Measurements from ENCODE around the gene ZNF639. TPM values are rescaled to one million over a fixed set of nuclear protein-coding genes. Genes with fewer than 3 reads are reported as not detected.
A peak's percentile ranks its signal among the peaks of the same experiment; 100 is the strongest.
"Not testable (repeated sequence)": the region's sequence is repeated elsewhere in the genome, so short reads cannot be mapped to it uniquely, and the experiment has no call there.

ZNF639 gene, protein sequence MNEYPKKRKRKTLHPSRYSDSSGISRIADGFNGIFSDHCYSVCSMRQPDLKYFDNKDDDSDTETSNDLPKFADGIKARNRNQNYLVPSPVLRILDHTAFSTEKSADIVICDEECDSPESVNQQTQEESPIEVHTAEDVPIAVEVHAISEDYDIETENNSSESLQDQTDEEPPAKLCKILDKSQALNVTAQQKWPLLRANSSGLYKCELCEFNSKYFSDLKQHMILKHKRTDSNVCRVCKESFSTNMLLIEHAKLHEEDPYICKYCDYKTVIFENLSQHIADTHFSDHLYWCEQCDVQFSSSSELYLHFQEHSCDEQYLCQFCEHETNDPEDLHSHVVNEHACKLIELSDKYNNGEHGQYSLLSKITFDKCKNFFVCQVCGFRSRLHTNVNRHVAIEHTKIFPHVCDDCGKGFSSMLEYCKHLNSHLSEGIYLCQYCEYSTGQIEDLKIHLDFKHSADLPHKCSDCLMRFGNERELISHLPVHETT
- 44.6 and 47.7 TPM in 2 replicates for total RNA-seq
- long read RNA-seq, partial matches to known transcripts = 2 of 7 reads
- long read RNA-seq, other reads (novel, unspliced or antisense) = 2 of 7 reads

DNA sequence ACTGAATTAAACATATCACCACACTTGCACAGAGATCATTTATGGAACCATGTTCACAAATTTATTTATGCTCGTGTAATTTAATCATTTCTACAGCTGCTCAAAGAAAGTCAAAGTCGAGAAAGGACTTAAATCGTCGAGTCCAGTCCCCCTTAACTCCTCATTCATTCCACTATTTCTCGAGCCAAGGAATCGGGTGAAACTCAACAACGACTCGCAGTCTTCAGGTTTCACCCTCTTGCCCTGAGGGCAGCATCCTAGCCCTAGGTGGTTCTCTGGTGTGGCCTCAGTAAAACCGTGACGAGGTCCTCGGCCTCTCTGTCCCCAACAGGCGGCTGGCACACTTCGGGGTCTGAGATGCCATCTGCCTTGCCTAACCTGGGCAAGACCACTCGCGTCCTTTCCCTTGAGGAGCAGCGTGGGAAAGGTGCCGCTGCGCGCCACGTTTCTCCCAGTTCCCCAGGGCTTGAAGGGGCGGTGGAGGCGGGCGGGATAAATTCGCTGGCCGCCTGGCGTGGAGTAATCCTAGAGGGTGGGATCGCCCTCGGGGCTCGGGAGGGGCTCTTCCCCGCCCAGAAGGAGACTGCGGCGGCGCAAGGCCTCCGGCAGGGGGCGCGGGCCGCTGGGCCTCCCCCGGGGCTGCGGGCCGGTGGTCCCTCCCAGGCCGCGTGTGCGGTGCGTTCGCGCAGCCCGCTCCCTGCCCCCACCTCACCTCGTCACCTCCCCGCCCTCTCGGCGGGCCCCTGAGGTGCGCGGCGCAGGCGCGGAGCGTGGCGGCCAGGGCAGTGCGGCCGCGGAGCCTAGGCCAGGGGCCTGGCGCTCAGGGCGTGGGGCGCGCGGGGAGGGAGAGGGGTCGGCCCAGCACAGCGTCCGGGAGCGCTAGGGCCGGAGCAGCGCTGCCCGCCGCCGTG is at the start of gene ZNF639:
ZNF639 (plus strand) TSS at position 746 of the 911 bp plus-strand sequence. CDS start 5,263 bp downstream, outside the sequence.
- DNase-seq (ENCODE audit: low read depth, low spot score) = peak; percentile 86
- no peaks in the 10 kb centered on the region for H3K36me3 Mint-ChIP-seq (ENCODE audit: low read depth)
- peak within 1 kb of the TSS; percentile 94 for H3K4me3 Mint-ChIP-seq
- no peaks in the 10 kb centered on the region for H3K27me3 Mint-ChIP-seq (ENCODE audit: low read depth)
- H3K4me1 Mint-ChIP-seq = peaks cover 28% of the 10 kb centered on the region
- peak within 1 kb of the TSS; percentile 88 for H3K27ac Mint-ChIP-seq (ENCODE audit: unreplicated experiment)
- TF ChIP-seq, protein P1, sequence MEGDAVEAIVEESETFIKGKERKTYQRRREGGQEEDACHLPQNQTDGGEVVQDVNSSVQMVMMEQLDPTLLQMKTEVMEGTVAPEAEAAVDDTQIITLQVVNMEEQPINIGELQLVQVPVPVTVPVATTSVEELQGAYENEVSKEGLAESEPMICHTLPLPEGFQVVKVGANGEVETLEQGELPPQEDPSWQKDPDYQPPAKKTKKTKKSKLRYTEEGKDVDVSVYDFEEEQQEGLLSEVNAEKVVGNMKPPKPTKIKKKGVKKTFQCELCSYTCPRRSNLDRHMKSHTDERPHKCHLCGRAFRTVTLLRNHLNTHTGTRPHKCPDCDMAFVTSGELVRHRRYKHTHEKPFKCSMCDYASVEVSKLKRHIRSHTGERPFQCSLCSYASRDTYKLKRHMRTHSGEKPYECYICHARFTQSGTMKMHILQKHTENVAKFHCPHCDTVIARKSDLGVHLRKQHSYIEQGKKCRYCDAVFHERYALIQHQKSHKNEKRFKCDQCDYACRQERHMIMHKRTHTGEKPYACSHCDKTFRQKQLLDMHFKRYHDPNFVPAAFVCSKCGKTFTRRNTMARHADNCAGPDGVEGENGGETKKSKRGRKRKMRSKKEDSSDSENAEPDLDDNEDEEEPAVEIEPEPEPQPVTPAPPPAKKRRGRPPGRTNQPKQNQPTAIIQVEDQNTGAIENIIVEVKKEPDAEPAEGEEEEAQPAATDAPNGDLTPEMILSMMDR (conservative IDR thresholded peaks at IDR 0.05) = peak; percentile 90
- H3K9me3 Mint-ChIP-seq = no peaks in the 10 kb centered on the region

DNA sequence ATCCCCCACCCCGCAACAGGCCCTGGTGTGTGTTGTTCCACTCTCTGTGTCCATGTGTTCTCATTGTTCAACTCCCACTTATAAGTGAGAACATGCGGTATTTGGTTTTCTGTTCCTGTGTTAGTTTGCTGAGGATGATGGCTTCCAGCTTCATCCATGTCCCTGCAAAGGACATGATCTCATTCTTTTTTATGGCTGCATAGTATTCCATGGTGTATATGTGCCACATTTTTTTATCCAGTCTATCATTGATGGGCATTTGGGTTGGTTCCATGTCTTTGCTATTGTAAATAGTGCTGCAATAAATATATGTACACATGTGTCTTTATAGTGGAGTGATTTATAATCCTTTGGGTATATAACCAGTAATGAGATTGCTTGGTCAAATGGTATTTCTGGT is 48.4 kb upstream of the ZNF639 start:
- not testable (repeated sequence) for H3K36me3 Mint-ChIP-seq (ENCODE audit: low read depth); H3K27ac Mint-ChIP-seq (ENCODE audit: unreplicated experiment); DNase-seq (ENCODE audit: low read depth, low spot score); H3K4me3 Mint-ChIP-seq; H3K9me3 Mint-ChIP-seq; H3K4me1 Mint-ChIP-seq; H3K27me3 Mint-ChIP-seq (ENCODE audit: low read depth)

DNA sequence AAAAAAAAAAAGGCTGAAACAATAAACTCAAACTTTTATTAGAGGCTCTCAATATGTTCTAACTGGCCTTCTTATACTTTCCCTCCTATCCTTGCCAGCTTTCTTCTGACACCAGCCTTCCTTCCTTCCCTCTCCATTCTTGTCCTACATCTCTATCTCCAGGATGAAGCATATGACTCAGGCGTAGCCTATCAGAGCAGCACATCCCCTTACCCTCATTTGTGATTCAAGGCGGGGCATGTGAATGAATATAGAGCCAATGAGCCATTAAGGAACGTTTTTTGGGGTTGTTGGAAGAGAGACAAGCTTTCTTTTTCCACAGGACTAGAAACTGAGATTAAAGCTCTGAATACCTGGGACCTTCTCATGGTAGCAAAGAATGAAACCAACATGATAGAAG is 46.8 kb upstream of the ZNF639 start:
- no peak overlapping the region for H3K27ac Mint-ChIP-seq (ENCODE audit: unreplicated experiment)
- TF ChIP-seq, protein P1 (conservative IDR thresholded peaks at IDR 0.05) = no peak

DNA sequence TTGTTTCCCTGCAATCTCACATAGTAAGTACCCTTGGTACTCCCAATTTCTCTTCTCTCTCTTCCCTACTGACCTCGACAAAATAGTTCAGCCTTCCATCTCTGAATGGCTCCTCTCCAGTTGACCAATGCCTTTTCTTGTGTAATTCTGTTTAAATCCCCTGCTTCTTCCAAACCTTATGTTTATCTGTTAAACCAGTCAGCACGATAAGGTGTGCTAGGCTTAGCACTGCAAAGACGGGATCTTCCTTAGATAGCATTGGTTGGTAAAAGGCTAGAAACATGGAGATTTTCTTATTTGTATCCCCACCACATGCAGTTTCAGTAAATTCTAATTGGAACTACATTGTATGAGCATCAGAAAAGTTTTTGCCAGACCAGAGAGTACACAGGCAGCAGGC is 46.1 kb upstream of the ZNF639 start:
- H3K9me3 Mint-ChIP-seq = peaks cover 3% of the 10 kb centered on the region
- no peak overlapping the region for H3K27ac Mint-ChIP-seq (ENCODE audit: unreplicated experiment)
- TF ChIP-seq, protein P1 (conservative IDR thresholded peaks at IDR 0.05) = no peak
- H3K4me3 Mint-ChIP-seq = no peak overlapping the region
- no peaks in the 10 kb centered on the region for H3K36me3 Mint-ChIP-seq (ENCODE audit: low read depth)
- DNase-seq (ENCODE audit: low read depth, low spot score) = no peak
- no peaks in the 10 kb centered on the region for H3K4me1 Mint-ChIP-seq
- no peaks in the 10 kb centered on the region for H3K27me3 Mint-ChIP-seq (ENCODE audit: low read depth)

More for the DNA sequence above, 46.8 kb upstream of the ZNF639 start:
- Mint-ChIP-seq H3K27me3 (ENCODE audit: low read depth) (no peaks in the 10 kb centered on the region), H3K9me3 (peaks cover 3% of the 10 kb centered on the region), H3K36me3 (ENCODE audit: low read depth) (no peaks in the 10 kb centered on the region), H3K4me3 (no peak overlapping the region), H3K4me1 (no peaks in the 10 kb centered on the region)
- DNase-seq (ENCODE audit: low read depth, low spot score) = no peak

DNA sequence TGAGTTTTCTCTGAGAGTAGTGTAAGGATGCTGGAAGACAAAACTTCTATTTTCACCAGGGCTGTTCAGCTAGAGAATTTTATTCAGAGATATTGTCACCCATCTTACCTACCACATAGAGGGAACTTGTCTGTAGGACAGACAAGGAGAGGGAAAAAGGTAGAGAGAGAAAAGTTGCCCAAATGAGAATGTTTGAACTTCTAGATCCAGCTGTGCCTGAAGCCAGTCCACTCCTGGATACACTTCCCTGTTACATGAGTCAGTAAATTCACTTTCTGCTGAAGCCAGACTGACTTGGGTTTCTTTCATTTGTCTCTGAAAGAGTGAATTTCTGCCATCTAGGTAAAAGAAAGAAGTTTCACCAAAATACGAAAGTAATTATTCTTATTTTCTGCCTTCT is 44.7 kb upstream of the ZNF639 start:
- no peak for DNase-seq (ENCODE audit: low read depth, low spot score)
- TF ChIP-seq, protein P1 (conservative IDR thresholded peaks at IDR 0.05) = no peak
- no peaks in the 10 kb centered on the region for H3K4me1 Mint-ChIP-seq
- H3K27ac Mint-ChIP-seq (ENCODE audit: unreplicated experiment) = no peak overlapping the region
- no peaks in the 10 kb centered on the region for H3K27me3 Mint-ChIP-seq (ENCODE audit: low read depth)
- H3K9me3 Mint-ChIP-seq = peaks cover 3% of the 10 kb centered on the region
- H3K4me3 Mint-ChIP-seq = no peak overlapping the region
- H3K36me3 Mint-ChIP-seq (ENCODE audit: low read depth) = no peaks in the 10 kb centered on the region

Data from neural crest cell (in vitro differentiated cells).